CD4-positive, alpha-beta memory T cell (primary cell): ENCODE measurements around the gene TOMM5. TPM values are rescaled to one million over a fixed set of nuclear protein-coding genes. Genes with fewer than 3 reads are reported as not detected.
"Not testable (repeated sequence)": the region's sequence is repeated elsewhere in the genome, so short reads cannot be mapped to it uniquely, and the experiment has no call there.

Source experiments
- CTCF ChIA-PET: fragments of 350-600 bp; sonication (Branson Sonifier 250); formaldehyde crosslinking; loops from one replicate; lab custom pipeline; 2021; ENCODE audit warnings: inconsistent platforms; ENCODE audit not compliant: partially characterized antibody; lab: Charles Lee
- POLR2A ChIA-PET: fragments of 350-600 bp; sonication (Branson Sonifier 250); formaldehyde crosslinking; loops from one replicate; lab custom pipeline; 2021; ENCODE audit not compliant: partially characterized antibody; lab: Charles Lee
- DNase-seq, 5 donors: peaks; one replicate each; pipeline versions ENCODE4 v3.0.0 to v3.0.0-alpha.2; 2020 to 2022; ENCODE audit warnings: mixed read lengths in 1 of 5
- H3K27ac ChIP-seq: one replicate; pipeline ENCODE4 v1.7.0; 2013; ENCODE audit warnings: low read depth, low read length
- H3K27me3 ChIP-seq: 2 replicates; pipeline ENCODE4 v1.7.0; 2013; ENCODE audit warnings: mild to moderate bottlenecking, low read length, moderate library complexity; ENCODE audit not compliant: insufficient read depth
- H3K36me3 ChIP-seq: 2 replicates; pipeline ENCODE4 v1.7.0; 2013; ENCODE audit warnings: mild to moderate bottlenecking, low read length, moderate library complexity; ENCODE audit not compliant: insufficient read depth
- H3K4me1 ChIP-seq: 2 replicates; pipeline ENCODE4 v1.7.0; 2013; ENCODE audit warnings: mild to moderate bottlenecking, low read length, moderate library complexity; ENCODE audit not compliant: insufficient read depth
- H3K4me3 ChIP-seq, 2 donors: one replicate each; pipeline ENCODE4 v1.7.0; 2013; ENCODE audit warnings: low read length in 2 of 2, mild to moderate bottlenecking in 1 of 2
- H3K9me3 ChIP-seq, 2 donors: one replicate each; pipeline ENCODE4 v1.7.0; 2013; ENCODE audit warnings: low read length in 2 of 2, control low read depth in 1 of 2; ENCODE audit not compliant: control insufficient read depth in 1 of 2
- H3K27ac Mint-ChIP-seq, 7 donors: one replicate each; pipeline ENCODE4 v1.8.0; 2020 to 2021; ENCODE audit warnings: mixed read lengths in 7 of 7, mild to moderate bottlenecking in 6 of 7, inconsistent platforms in 3 of 7, moderate library complexity in 3 of 7
- H3K27me3 Mint-ChIP-seq, 2 donors: one replicate each; pipeline ENCODE4 v1.8.0; 2020 to 2021; ENCODE audit warnings: mixed read lengths in 2 of 2
- H3K36me3 Mint-ChIP-seq, 2 donors: one replicate each; pipeline ENCODE4 v1.8.0; 2020 to 2021; ENCODE audit warnings: mixed read lengths in 2 of 2, inconsistent platforms in 1 of 2, mild to moderate bottlenecking in 1 of 2
- H3K4me1 Mint-ChIP-seq, 4 donors: one replicate each; pipeline ENCODE4 v1.8.0; 2020 to 2021; ENCODE audit warnings: mixed read lengths in 4 of 4, mild to moderate bottlenecking in 1 of 4
- H3K4me3 Mint-ChIP-seq, 8 donors: one replicate each; pipeline ENCODE4 v1.8.0; 2020 to 2021; ENCODE audit warnings: mixed read lengths in 8 of 8, mild to moderate bottlenecking in 7 of 8, moderate library complexity in 6 of 8, inconsistent platforms in 3 of 8
- H3K9me3 Mint-ChIP-seq, 8 donors: one replicate each; pipeline ENCODE4 v1.8.0; 2020 to 2021; ENCODE audit warnings: mixed read lengths in 8 of 8, mild to moderate bottlenecking in 5 of 8, inconsistent platforms in 3 of 8, moderate library complexity in 1 of 8
- intact Hi-C: fragments of 100-400 bp; cut with micrococcal nuclease; formaldehyde crosslinking; loops from one replicate; pipeline ENCODE4 v1.15.1; 2023
- polyA plus RNA-seq, 2 donors: library from polyadenylated mRNA; unstranded; fragments of 300-500 nt; fragmentation: Illumina TruSeq; gene quantifications; one replicate each; pipeline ENCODE4 v1.2.3, GENCODE V29; 2021
- total RNA-seq, 2 experiments: library from RNA; stranded (reverse); gene quantifications; one replicate each; pipeline ENCODE4 v1.2.3, GENCODE V29; 2021

The TOMM5 gene
- total and polyA plus RNA-seq, 4 experiments from 2014 or later, result 48.2 to 226 (median 126) TPM

DNA sequence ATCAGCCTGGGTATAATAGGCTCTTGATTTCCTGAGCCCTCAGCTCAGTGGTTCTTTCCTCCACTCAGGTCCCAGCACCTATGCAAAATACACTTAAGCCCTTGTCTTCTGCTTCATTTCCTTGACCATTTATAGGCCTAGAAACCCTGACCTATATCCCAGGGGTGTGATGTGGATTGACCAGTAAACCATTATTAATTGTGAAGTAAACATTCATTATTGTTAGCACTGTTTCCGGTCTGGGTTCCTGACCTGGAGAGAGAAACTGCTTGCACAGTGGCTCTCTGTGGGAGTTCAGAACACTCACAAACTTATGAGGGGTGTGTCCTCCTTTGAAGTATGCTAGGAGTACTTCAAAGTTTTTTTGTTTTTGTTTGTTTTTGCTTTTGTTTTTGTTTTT, 19.6 kb upstream of the TOMM5 start:
- H3K27ac ChIP-seq, result no peak overlapping the region
- no peak for DNase-seq
- peaks cover 9 to 13% of the 10 kb centered on the region in 2 donors for H3K27me3 Mint-ChIP-seq
- ChIA-PET POLR2A (no interaction called here), CTCF (no interaction called here)
- no peaks in the 10 kb centered on the region for H3K27me3 ChIP-seq
- H3K4me1 ChIP-seq, result no peaks in the 10 kb centered on the region
- H3K9me3 Mint-ChIP-seq, result peaks cover 0 to 2% (median 0%) of the 10 kb centered on the region in 8 donors
- H3K4me1 Mint-ChIP-seq, result no peaks in the 10 kb centered on the region
- H3K27ac Mint-ChIP-seq, result no peak overlapping the region
- intact Hi-C loops, result no loop called here
- no peaks in the 10 kb centered on the region for H3K9me3 ChIP-seq
- no peaks in the 10 kb centered on the region for H3K36me3 ChIP-seq
- no peak overlapping the region for H3K4me3 ChIP-seq
- no peaks in the 10 kb centered on the region for H3K36me3 Mint-ChIP-seq
- no peak overlapping the region for H3K4me3 Mint-ChIP-seq

GRCh38 chr9:37611014-37611413, 18.6 kb upstream of the TOMM5 start:
- H3K4me1 Mint-ChIP-seq, result no peaks in the 10 kb centered on the region
- ChIA-PET POLR2A (no interaction called here), CTCF (no interaction called here)
- no peak overlapping the region for H3K27ac ChIP-seq
- H3K9me3 ChIP-seq, result no peaks in the 10 kb centered on the region
- H3K4me3 Mint-ChIP-seq, result no peak overlapping the region
- H3K4me3 ChIP-seq, result no peak overlapping the region
- H3K27me3 ChIP-seq, result no peaks in the 10 kb centered on the region
- H3K4me1 ChIP-seq, result no peaks in the 10 kb centered on the region
- H3K36me3 Mint-ChIP-seq, result no peaks in the 10 kb centered on the region
- H3K36me3 ChIP-seq, result no peaks in the 10 kb centered on the region
- peaks cover 0 to 2% (median 0%) of the 10 kb centered on the region in 8 donors for H3K9me3 Mint-ChIP-seq
- intact Hi-C loops, result no loop called here
- DNase-seq, result no peak
- peaks cover 9 to 13% of the 10 kb centered on the region in 2 donors for H3K27me3 Mint-ChIP-seq
- no peak overlapping the region for H3K27ac Mint-ChIP-seq

DNA sequence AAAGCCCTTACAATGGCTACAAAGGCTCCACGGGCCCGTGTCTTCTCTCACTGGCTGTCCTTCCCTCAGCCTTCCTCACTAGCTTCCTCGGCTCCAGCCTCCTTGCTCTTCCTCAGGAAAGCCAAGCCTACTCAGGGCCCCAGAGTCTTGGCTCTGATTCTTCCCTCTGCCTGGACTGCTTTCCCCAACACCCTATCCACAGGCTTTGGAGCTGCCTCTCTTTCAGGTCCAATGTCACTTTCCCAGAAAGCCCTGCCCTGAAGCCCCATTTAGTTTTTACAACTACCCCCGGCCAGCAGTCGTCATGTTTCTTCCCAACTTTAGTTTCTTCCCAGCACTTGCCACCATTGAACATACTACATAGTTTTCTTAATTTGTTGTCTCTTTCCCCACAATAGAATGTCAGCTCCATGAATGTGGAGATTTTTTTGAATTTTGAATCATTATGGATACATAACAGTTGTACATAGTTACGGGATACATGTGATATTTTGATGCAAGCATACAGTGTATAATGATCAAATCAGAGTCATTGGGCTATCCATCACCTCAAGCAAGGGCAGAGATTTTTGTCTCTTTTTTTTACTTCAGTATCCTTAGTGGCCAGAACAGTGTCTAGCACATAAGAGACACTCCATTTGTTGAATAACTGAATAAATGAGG, 17.5 kb upstream of the TOMM5 start:
- H3K36me3 ChIP-seq, result no peaks in the 10 kb centered on the region
- no peaks in the 10 kb centered on the region for H3K36me3 Mint-ChIP-seq
- no peak overlapping the region for H3K4me3 ChIP-seq
- H3K27ac Mint-ChIP-seq, result no peak overlapping the region
- no peaks in the 10 kb centered on the region for H3K9me3 ChIP-seq
- no peak overlapping the region for H3K27ac ChIP-seq
- H3K4me3 Mint-ChIP-seq, result no peak overlapping the region
- H3K4me1 ChIP-seq, result no peaks in the 10 kb centered on the region
- CTCF ChIA-PET, result no interaction called here
- H3K4me1 Mint-ChIP-seq, result no peaks in the 10 kb centered on the region
- intact Hi-C loops, result no loop called here
- H3K27me3 Mint-ChIP-seq, result peaks cover 9 to 18% of the 10 kb centered on the region in 2 donors
- POLR2A ChIA-PET, result no interaction called here
- peaks cover 0 to 2% (median 0%) of the 10 kb centered on the region in 8 donors for H3K9me3 Mint-ChIP-seq
- no peaks in the 10 kb centered on the region for H3K27me3 ChIP-seq
- DNase-seq, result no peak

- POLR2A ChIA-PET, result no interaction called here
- Mint-ChIP-seq H3K27ac (peak overlapping the region in 1 of 7 donors; percentile 10), H3K9me3 (peaks cover 0 to 2% (median 0%) of the 10 kb centered on the region in 8 donors), H3K36me3 (no peaks in the 10 kb centered on the region), H3K27me3 (peaks cover 12 to 20% of the 10 kb centered on the region in 2 donors), H3K4me1 (no peaks in the 10 kb centered on the region), H3K4me3 (no peak overlapping the region)
- intact Hi-C loops, result no loop called here
- Histone ChIP-seq H3K9me3 (no peaks in the 10 kb centered on the region), H3K4me3 (no peak overlapping the region), H3K4me1 (no peaks in the 10 kb centered on the region), H3K36me3 (no peaks in the 10 kb centered on the region), H3K27me3 (peaks cover 2% of the 10 kb centered on the region), H3K27ac (no peak overlapping the region)
- CTCF ChIA-PET, result no interaction called here
- no peak for DNase-seq
Observed at GRCh38 chr9:37608250-37608649, 15.9 kb upstream of the TOMM5 start.

- Histone ChIP-seq H3K27me3 (peaks cover 5% of the 10 kb centered on the region), H3K9me3 (no peaks in the 10 kb centered on the region), H3K4me3 (no peak overlapping the region), H3K36me3 (no peaks in the 10 kb centered on the region), H3K27ac (no peak overlapping the region), H3K4me1 (no peaks in the 10 kb centered on the region)
- H3K9me3 Mint-ChIP-seq, result peaks cover 0 to 2% (median 0%) of the 10 kb centered on the region in 8 donors
- CTCF ChIA-PET, result no interaction called here
- H3K4me3 Mint-ChIP-seq, result no peak overlapping the region
- DNase-seq, result no peak
- H3K36me3 Mint-ChIP-seq, result no peaks in the 10 kb centered on the region
- no peaks in the 10 kb centered on the region for H3K4me1 Mint-ChIP-seq
- POLR2A ChIA-PET, result no interaction called here
- H3K27me3 Mint-ChIP-seq, result peaks cover 14 to 28% of the 10 kb centered on the region in 2 donors
- intact Hi-C loops, result no loop called here
- H3K27ac Mint-ChIP-seq, result no peak overlapping the region
Observed at GRCh38 chr9:37604296-37604695, 11.9 kb upstream of the TOMM5 start.

- peaks cover 5% of the 10 kb centered on the region for H3K27me3 ChIP-seq
- Mint-ChIP-seq H3K27ac (no peak overlapping the region), H3K9me3 (no peaks in the 10 kb centered on the region), H3K36me3 (no peaks in the 10 kb centered on the region), H3K4me3 (no peak overlapping the region), H3K4me1 (no peaks in the 10 kb centered on the region), H3K27me3 (peaks cover 11 to 25% of the 10 kb centered on the region in 2 donors)
- ChIA-PET POLR2A (no interaction called here), CTCF (no interaction called here)
- H3K36me3 ChIP-seq, result no peaks in the 10 kb centered on the region
- intact Hi-C loops, result no loop called here
- no peak for DNase-seq
- no peak overlapping the region for H3K27ac ChIP-seq
- H3K4me3 ChIP-seq, result no peak overlapping the region
- H3K9me3 ChIP-seq, result no peaks in the 10 kb centered on the region
- no peaks in the 10 kb centered on the region for H3K4me1 ChIP-seq
Observed at GRCh38 chr9:37602817-37603216, 10.4 kb upstream of the TOMM5 start.

GRCh38 chr9:37602061-37602460, 9.7 kb upstream of the TOMM5 start:
- H3K27ac ChIP-seq, H3K36me3 ChIP-seq, H3K4me1 Mint-ChIP-seq, H3K9me3 ChIP-seq, H3K9me3 Mint-ChIP-seq, H3K4me3 ChIP-seq, H3K27me3 ChIP-seq, CTCF ChIA-PET, H3K36me3 Mint-ChIP-seq, H3K27ac Mint-ChIP-seq, H3K4me3 Mint-ChIP-seq, intact Hi-C loops, H3K4me1 ChIP-seq, DNase-seq, POLR2A ChIA-PET: not testable (repeated sequence)
- peaks cover 8 to 27% of the 10 kb centered on the region in 2 donors for H3K27me3 Mint-ChIP-seq
